AG04449 (cell line): Measurements from ENCODE around the gene BAZ2B.
"Not testable (repeated sequence)": the region's sequence is repeated elsewhere in the genome, so short reads cannot be mapped to it uniquely, and the experiment has no call there.

ENCODE experiments used
- CTCF ChIA-PET: fragments of 350-600 bp; formaldehyde crosslinking; extraction: SDS; loops from one replicate; lab custom pipeline; 2021; ENCODE audit warnings: antibody characterized with exemption; lab: Yijun Ruan, JAX
- POLR2A ChIA-PET: fragments of 400-600, 350-600 bp; formaldehyde crosslinking; extraction: SDS; loops from one replicate; lab custom pipeline; 2020; ENCODE audit warnings: antibody characterized with exemption, inconsistent platforms; lab: Yijun Ruan, JAX
- DNase-seq: peaks from one replicate; pipeline ENCODE4 v3.0.0-alpha.2; 2010; ENCODE audit warnings: low read depth, low spot score
- H3K4me3 ChIP-seq: 2 replicates; pipeline ENCODE4 v1.5.1; 2011; ENCODE audit warnings: low read depth, mild to moderate bottlenecking, control low read depth, low read length
- TF ChIP-seq, protein P1 (sequence below): IDR thresholded peaks from one replicate; pipeline ENCODE4 v1.5.1; 2011; ENCODE audit warnings: mild to moderate bottlenecking, moderate library complexity, low read length, control low read depth, inconsistent platforms; ENCODE audit not compliant: insufficient read depth; ENCODE audit errors: missing control alignments

Gene BAZ2B

GRCh38 chr2:159411460-159411859 lies 204.9 kb downstream of the BAZ2B start:
- no peak for DNase-seq
- ChIA-PET CTCF (interaction anchor here (0.6 to 0.9 kb wide), 2 partner anchors 13 to 514 kb away, joined by 3 read pairs; no protein-coding TSS in a partner anchor), POLR2A (no interaction called here)
- no peak overlapping the region for H3K4me3 ChIP-seq
- TF ChIP-seq, protein P1, sequence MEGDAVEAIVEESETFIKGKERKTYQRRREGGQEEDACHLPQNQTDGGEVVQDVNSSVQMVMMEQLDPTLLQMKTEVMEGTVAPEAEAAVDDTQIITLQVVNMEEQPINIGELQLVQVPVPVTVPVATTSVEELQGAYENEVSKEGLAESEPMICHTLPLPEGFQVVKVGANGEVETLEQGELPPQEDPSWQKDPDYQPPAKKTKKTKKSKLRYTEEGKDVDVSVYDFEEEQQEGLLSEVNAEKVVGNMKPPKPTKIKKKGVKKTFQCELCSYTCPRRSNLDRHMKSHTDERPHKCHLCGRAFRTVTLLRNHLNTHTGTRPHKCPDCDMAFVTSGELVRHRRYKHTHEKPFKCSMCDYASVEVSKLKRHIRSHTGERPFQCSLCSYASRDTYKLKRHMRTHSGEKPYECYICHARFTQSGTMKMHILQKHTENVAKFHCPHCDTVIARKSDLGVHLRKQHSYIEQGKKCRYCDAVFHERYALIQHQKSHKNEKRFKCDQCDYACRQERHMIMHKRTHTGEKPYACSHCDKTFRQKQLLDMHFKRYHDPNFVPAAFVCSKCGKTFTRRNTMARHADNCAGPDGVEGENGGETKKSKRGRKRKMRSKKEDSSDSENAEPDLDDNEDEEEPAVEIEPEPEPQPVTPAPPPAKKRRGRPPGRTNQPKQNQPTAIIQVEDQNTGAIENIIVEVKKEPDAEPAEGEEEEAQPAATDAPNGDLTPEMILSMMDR, result no peak

DNA sequence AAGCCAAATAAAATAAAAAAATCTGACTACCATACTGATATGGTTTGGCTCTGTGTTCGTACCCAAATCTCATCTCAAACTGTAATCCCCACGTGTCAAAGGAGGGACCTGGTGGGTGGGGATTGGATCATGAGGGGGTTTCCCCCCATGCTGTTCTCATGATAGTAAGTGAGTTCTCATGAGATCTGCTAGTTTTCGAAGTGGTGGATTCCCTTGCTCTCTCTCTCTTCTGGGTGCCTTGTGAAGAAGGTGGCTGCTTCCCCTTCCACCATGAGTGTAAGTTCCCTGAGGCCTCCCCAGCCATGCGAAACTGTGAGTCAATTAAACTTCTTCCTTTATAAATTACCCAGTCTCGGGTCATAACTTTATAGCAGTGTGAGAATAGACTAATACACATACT lies 206.1 kb downstream of the BAZ2B start:
- TF ChIP-seq, protein P1, result no peak
- no peak overlapping the region for H3K4me3 ChIP-seq
- POLR2A ChIA-PET, result no interaction called here
- no peak for DNase-seq
- CTCF ChIA-PET, result interaction anchor here (1.1 kb wide), 1 partner anchor 8 kb away, joined by 3 read pairs; no protein-coding TSS in a partner anchor

- no peak for DNase-seq
- CTCF ChIA-PET, result no interaction called here
- TF ChIP-seq, protein P1, result no peak
- no peak overlapping the region for H3K4me3 ChIP-seq
- POLR2A ChIA-PET, result no interaction called here
Measured at GRCh38 chr2:159409116-159409800, 207.1 kb downstream of the BAZ2B start.

DNA sequence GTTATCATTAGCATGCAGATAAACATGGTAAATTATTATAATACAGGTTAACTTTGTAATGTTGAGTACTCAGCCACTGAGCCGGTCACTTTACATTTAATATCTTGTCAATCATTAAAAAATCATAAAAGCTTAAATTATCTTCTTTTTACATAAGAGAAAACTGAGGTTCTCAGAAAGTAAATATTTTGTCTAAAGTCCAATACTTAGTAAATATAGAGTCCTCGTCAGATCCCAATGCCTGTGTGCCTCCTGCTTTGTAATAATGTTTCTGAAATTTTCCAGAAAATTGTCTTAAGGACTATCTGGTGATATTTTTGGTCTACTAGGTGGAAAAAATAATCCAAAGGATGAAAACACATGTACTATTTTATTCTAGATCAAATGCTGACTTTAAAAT lies 213.6 kb downstream of the BAZ2B start:
- H3K4me3 ChIP-seq, result no peak overlapping the region
- DNase-seq, result no peak
- ChIA-PET POLR2A (no interaction called here), CTCF (no interaction called here)
- TF ChIP-seq, protein P1, result no peak

- DNase-seq, H3K4me3 ChIP-seq, POLR2A ChIA-PET, CTCF ChIA-PET: not testable (repeated sequence)
Measured at GRCh38 chr2:159402160-159402559, 214.2 kb downstream of the BAZ2B start.

- CTCF ChIA-PET, result no interaction called here
- TF ChIP-seq, protein P1, result no peak
- POLR2A ChIA-PET, result no interaction called here
- DNase-seq, result no peak
- H3K4me3 ChIP-seq, result no peak overlapping the region
Measured at GRCh38 chr2:159399716-159400415, 216.5 kb downstream of the BAZ2B start.
